ENCODE measurements around the gene PGLYRP1.

Gene PGLYRP1, protein sequence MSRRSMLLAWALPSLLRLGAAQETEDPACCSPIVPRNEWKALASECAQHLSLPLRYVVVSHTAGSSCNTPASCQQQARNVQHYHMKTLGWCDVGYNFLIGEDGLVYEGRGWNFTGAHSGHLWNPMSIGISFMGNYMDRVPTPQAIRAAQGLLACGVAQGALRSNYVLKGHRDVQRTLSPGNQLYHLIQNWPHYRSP

DNA sequence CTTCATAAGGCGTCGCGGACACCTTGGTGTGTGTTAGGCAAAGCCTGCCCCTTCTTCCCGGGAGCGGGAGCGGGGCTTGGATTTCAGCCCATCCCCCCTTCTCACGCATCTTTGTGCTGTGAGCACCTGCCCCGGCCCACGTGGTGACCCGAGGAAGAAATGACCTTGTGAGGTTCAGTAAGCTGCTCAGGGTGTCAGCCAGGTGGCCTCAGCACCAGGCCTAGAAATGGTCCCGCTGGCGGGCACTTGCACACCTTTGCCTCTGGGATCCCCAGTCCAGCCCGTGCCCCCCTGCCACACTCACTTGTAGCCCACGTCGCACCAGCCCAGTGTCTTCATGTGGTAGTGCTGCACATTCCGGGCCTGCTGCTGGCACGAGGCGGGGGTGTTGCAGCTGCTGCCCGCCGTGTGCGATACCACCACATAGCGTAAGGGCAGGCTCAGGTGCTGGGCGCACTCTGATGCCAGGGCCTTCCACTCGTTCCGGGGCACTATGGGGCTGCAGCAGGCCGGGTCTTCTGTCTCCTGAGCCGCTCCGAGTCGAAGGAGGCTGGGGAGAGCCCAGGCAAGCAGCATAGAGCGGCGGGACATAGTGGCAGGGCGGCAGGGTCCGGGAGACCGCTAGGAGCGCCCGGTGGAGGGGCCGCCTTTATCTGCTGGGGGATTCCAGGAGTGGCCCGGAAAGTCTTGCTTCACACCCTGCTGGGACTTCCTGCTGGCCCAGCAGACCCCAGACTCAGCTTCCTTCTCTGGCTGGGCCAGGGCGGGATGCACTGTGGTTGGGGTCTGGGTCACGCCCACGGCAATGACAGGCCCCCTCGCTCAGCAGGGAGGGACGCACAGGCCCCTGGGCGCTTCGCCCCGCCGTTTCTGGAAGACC is at the start of gene PGLYRP1:
Gene PGLYRP1 (minus strand): TSS at position 623 of the 880 bp plus-strand sequence. CDS start 32 bp downstream, at position 591.
- DNase-seq (ENCODE audit: low read depth in 1 of 2, low spot score in 1 of 2), result no peak

- DNase-seq (ENCODE audit: low read depth in 1 of 2, low spot score in 1 of 2), result no peak
These were observed 47.0 kb upstream of the PGLYRP1 start for GRCh38 chr19:46069806-46070341.

DNA sequence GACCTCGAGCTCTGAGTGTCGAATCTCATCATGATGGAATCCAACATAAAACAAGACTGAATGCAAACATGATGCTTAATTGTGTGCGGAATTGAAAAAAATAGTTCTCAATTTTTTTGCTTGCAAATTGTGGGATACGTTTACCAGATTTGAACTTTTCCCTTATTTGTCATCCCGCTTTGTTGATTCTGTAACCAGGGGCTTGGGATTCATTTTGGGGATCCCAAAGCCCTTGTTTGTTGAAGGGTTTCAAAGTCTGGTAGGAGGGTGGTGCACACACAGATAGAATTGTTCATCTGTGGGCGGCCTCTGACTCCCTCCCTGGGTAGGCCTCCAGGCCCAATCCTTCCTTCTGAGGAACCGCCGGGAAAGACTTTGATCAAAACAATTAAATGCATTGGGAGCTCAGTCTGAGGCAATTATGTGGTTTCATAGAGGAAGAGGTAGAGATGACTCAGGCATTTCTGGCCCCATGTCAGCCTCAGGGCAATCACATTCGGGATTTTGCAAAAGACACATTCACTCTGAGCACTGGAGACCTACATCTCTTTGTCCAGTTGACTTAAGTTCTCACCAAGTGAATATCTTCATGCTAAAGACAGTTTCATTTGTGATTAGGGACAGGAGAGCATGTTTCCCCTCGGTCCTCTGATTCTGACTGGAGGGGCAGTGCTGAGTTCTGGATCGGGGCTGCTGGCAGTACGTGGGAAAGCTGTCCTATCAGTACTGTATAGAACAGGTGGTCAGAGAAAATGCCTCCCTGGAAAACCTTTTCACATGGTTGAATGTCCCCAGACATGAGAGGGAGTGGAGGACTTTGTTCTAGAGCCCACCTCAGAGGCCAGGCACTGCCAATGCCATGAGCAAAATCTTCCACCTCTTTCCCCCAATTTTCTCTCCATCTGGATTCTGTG is 45.7 kb upstream of the PGLYRP1 start:
- no peak for DNase-seq (ENCODE audit: low read depth in 1 of 2, low spot score in 1 of 2)

DNA sequence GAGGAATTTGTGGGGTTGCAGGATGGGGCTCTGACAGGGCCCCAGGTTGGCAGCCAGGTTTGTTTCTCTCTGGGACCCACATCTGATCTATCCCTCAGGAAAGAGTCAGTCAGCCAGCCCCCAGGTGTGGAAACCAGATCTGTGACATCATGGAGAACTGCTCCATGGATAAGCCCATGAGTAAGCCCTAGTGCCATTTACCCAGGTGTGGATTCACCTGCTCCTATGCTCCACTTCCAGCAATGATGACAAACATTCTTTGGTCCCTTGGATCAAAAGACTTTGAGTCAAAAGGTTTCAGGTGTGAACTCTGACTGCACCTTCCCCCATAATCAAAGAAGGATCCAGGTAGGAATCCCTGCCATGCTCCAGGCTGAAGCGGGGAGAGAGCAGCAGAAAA is 44.8 kb upstream of the PGLYRP1 start:
- DNase-seq (ENCODE audit: low read depth in 1 of 2, low spot score in 1 of 2), result no peak

DNA sequence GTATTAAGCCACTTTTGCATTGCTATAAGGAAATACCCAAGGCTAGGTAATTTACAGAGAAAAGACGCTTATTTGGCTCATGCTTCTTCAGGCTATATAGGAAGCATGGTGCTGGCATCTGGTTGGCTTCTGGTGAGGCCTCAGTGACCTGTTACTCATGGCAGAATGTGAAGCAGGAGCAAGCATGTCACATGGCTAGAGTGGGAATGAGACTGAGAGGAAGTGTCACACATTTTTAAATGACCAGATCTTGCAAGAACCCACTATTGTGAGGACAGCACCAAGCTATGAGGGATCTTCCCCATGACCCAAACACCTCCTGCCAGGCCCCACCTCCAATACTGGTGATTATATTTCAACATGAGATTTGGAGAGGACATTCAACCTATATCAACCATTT is 43.6 kb upstream of the PGLYRP1 start:
- DNase-seq (ENCODE audit: low read depth in 1 of 2, low spot score in 1 of 2), result no peak

DNA sequence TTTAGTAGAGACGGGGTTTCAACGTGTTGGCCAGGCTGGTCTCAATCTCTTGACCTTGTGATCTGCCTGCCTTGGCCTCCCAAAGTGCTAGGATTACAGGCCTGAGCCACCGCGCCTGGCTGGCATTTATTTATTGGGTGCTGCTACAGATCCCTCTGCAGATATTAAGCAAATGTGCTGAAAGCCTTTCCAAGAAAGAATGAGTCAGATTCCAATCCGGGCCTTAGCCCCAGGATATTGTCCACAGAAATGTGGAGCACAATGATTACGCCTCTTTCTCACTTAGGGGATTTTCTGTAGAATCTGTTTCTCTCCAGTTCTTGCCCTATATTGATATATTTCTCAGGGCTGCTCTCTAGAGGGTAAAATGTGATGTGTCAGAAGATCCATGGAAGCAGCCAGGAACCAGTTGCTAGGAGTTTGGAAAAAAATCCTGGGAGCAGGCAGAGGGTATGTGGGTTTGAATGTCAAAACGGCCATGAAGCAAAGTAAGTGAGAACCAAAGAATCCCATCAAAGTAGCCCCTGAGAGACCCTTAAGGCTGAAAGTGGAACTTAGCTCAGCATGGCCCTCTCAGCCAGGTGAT is 42.7 kb upstream of the PGLYRP1 start:
- no peak for DNase-seq (ENCODE audit: low read depth in 1 of 2, low spot score in 1 of 2)

DNA sequence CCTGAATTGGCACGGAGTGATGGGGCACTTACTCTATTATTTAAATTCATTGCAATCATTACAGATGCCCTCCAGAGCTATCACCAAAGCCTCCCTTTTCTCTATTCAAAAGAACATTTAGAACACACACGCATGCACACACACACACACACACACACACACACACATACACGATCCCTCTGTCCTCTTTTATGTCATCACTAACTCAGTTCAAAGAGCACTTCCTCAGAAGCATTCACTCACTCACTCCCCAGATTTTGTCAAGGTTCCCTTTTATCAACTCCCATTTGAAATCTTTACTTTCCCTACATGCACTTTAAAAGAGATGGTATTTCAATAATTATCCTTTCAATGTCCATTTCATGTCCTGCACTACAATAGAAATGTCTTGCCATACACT is 40.3 kb upstream of the PGLYRP1 start:
- no peak for DNase-seq (ENCODE audit: low read depth in 1 of 2, low spot score in 1 of 2)

DNA sequence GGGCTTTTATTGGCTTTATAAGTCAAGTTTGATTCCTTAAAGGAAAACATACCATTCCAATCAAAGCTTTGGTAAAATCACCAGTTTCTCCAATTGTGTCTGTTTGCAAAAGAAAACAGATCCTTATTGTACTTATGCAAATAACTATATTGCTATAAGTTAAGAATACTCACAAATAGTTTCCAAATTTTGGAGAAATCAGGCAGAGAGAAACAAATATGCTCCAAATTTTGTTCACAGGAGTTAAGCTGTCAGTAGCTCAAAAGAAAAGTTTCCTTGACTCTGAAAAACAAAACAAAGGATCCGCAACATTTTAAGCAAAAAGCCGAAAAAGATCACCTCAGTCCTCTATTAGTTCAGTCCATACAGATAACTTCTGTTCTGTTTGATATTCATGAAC is 37.2 kb upstream of the PGLYRP1 start:
- no peak for DNase-seq (ENCODE audit: low read depth in 1 of 2, low spot score in 1 of 2)

DNA sequence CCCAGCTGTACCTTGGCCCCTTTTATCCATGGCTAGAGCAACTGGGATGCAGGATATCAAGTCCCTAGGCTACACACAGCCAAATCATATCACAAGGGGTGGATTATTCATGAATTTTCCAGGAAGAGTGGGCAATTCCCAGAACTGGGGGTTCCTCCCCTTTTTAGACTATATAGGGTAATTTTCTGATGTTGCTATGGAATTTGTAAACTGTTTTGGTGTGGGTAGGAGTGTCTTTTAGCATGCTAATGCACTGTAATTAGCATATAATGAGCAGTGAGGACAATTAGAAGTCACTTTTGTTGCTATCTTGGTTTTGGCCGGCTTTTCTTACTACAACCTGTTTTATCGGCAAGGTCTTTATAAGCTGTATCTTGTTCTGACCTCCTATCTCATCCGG is 35.9 kb upstream of the PGLYRP1 start:
- DNase-seq (ENCODE audit: low read depth in 1 of 2, low spot score in 1 of 2), result no peak

- DNase-seq (ENCODE audit: low read depth in 1 of 2, low spot score in 1 of 2), result no peak
These were observed 33.7 kb upstream of the PGLYRP1 start for GRCh38 chr19:46056536-46056935.

DNA sequence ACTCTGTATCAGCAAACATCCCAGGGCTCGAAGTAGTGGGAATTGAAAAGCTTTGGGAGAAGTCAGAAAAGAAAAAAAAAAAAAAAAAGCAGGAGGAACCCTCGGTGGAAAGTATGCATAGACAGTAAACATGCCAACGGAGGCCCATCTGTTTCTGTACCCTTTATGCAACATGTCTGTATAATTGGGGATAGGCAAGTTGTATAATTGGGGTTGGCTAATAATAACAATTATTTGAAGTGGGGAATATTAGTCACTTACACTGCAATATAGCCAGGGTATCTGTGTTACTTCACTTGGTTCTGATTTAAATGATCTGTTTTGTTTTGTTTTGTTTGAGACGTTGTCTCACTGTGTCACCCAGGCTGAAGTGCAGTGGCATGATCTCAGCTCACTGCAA is 30.0 kb upstream of the PGLYRP1 start:
- no peak for DNase-seq (ENCODE audit: low read depth in 1 of 2, low spot score in 1 of 2)

- DNase-seq (ENCODE audit: low read depth in 1 of 2, low spot score in 1 of 2), result no peak
These were observed 26.7 kb upstream of the PGLYRP1 start for GRCh38 chr19:46049597-46049996.

- no peak for DNase-seq (ENCODE audit: low read depth in 1 of 2, low spot score in 1 of 2)
These were observed 20.7 kb upstream of the PGLYRP1 start for GRCh38 chr19:46043519-46043918.

GRCh38 chr19:46042252-46042883 is 19.5 kb upstream of the PGLYRP1 start:
- no peak for DNase-seq (ENCODE audit: low read depth in 1 of 2, low spot score in 1 of 2)

GRCh38 chr19:46040952-46041500 is 18.2 kb upstream of the PGLYRP1 start, which contains the start of gene IGFL4:
Gene IGFL4, minus strand, starts transcription at chr19:46041002. Its CDS starts 40 bp downstream, at chr19:46040962.
- DNase-seq (ENCODE audit: low read depth in 1 of 2, low spot score in 1 of 2), result no peak

GRCh38 chr19:46040125-46040524 is 17.3 kb upstream of the PGLYRP1 start:
- DNase-seq (ENCODE audit: low read depth in 1 of 2, low spot score in 1 of 2), result no peak

GRCh38 chr19:46036744-46037128 is 13.9 kb upstream of the PGLYRP1 start:
- DNase-seq (ENCODE audit: low read depth in 1 of 2, low spot score in 1 of 2), result no peak

- no peak for DNase-seq (ENCODE audit: low read depth in 1 of 2, low spot score in 1 of 2)
These were observed 13.3 kb upstream of the PGLYRP1 start for GRCh38 chr19:46035986-46036743.

- DNase-seq (ENCODE audit: low read depth in 1 of 2, low spot score in 1 of 2), result no peak
These were observed 12.7 kb upstream of the PGLYRP1 start for GRCh38 chr19:46035546-46035945.

All from activated CD4-positive, alpha-beta T cell treated with anti-CD3 and anti-CD28 coated beads, Interleukin-2, amount 50 U/mL, for 24 hours (primary cell).